ENCODE results near the gene UNC13A. TPM values are rescaled to one million over a fixed set of nuclear protein-coding genes. Genes with fewer than 3 reads are reported as not detected.

The UNC13A gene
- under 1 TPM; 0.38 to 0.83 (median 0.62) TPM for total RNA-seq

GRCh38 chr19:17687857-17688784 is at the start of gene UNC13A:
Gene UNC13A (minus strand): TSS chr19:17688354. CDS start chr19:17688199, 155 bp downstream.
- DNase-seq, result no peak
- TF ChIP-seq POLR2A (IDR thresholded peaks at IDR 0.05), result no peak
- TF ChIP-seq CTCF (IDR thresholded peaks at IDR 0.05), result no peak
- Histone ChIP-seq H3K27me3 (peaks cover 0 to 23% of the 10 kb centered on the region in 2 donors), H3K27ac (no peak within 1 kb of the TSS), H3K4me3 (no peak within 1 kb of the TSS), H3K4me1 (peaks cover 0 to 22% (median 9%) of the 10 kb centered on the region in 4 donors), H3K36me3 (no peaks in the 10 kb centered on the region), H3K9me3 (no peaks in the 10 kb centered on the region)

- TF ChIP-seq CTCF (IDR thresholded peaks at IDR 0.05), result no peak
- no peak for TF ChIP-seq POLR2A (IDR thresholded peaks at IDR 0.05)
- no peak overlapping the region for H3K27ac ChIP-seq
- DNase-seq, result no peak
- peaks cover 0 to 11% (median 0%) of the 10 kb centered on the region in 4 donors for H3K4me1 ChIP-seq
- no peak overlapping the region for H3K4me3 ChIP-seq
- peaks cover 0 to 42% (median 0%) of the 10 kb centered on the region in 3 donors for H3K36me3 ChIP-seq
- H3K27me3 ChIP-seq, result no peaks in the 10 kb centered on the region
- H3K9me3 ChIP-seq, result no peaks in the 10 kb centered on the region
Measured at GRCh38 chr19:17737690-17738153, 49.6 kb upstream of the UNC13A start.

GRCh38 chr19:17735410-17735809 is 47.3 kb upstream of the UNC13A start:
- TF ChIP-seq CTCF (IDR thresholded peaks at IDR 0.05) (no peak), POLR2A (IDR thresholded peaks at IDR 0.05) (no peak)
- H3K4me1 ChIP-seq, result peaks cover 0 to 11% (median 0%) of the 10 kb centered on the region in 4 donors
- no peak overlapping the region for H3K27ac ChIP-seq
- H3K9me3 ChIP-seq, result no peaks in the 10 kb centered on the region
- H3K36me3 ChIP-seq, result peaks cover 0 to 63% (median 0%) of the 10 kb centered on the region in 3 donors
- no peak for DNase-seq
- H3K27me3 ChIP-seq, result no peaks in the 10 kb centered on the region
- H3K4me3 ChIP-seq, result no peak overlapping the region

- Histone ChIP-seq H3K9me3 (no peaks in the 10 kb centered on the region), H3K27ac (no peak overlapping the region), H3K4me1 (peaks cover 0 to 4% (median 0%) of the 10 kb centered on the region in 4 donors), H3K27me3 (no peaks in the 10 kb centered on the region), H3K4me3 (no peak overlapping the region), H3K36me3 (peaks cover 0 to 76% (median 0%) of the 10 kb centered on the region in 3 donors)
- TF ChIP-seq CTCF (IDR thresholded peaks at IDR 0.05) (no peak), POLR2A (IDR thresholded peaks at IDR 0.05) (no peak)
- no peak for DNase-seq
Measured at GRCh38 chr19:17734146-17734545, 46.0 kb upstream of the UNC13A start.

- TF ChIP-seq POLR2A (IDR thresholded peaks at IDR 0.05) (no peak), CTCF (IDR thresholded peaks at IDR 0.05) (no peak)
- peaks cover 0 to 86% (median 0%) of the 10 kb centered on the region in 3 donors for H3K36me3 ChIP-seq
Measured at GRCh38 chr19:17733127-17733526, 45.0 kb upstream of the UNC13A start.

More at GRCh38 chr19:17733127-17733526, 45.0 kb upstream of the UNC13A start:
- Histone ChIP-seq H3K4me1 (no peaks in the 10 kb centered on the region), H3K27ac (no peak overlapping the region), H3K27me3 (no peaks in the 10 kb centered on the region), H3K4me3 (no peak overlapping the region), H3K9me3 (no peaks in the 10 kb centered on the region)
- DNase-seq, result no peak
